ENCODE results near the gene NCS1. TPM values are rescaled to one million over a fixed set of nuclear protein-coding genes. Genes with fewer than 3 reads are reported as not detected.

NCS1 gene
- total RNA-seq, 2 experiments from 2014 or later, result 3.3 TPM

DNA sequence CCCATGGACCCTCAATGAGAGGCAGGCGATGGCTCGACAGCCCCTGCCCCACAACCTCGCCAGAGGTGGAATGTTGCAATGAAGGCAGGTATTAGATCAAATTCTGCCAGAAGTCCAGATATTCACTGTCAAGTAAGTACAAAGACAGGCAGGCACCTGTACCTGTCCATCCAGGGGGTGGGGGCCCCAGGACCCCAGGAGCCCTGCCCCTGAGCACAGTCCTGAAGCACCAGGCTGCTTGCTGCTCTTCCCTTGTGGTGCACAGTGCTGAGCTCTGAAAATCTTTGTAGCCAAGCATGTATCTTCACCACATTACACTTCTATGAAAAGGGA, 67.1 kb downstream of the NCS1 start:
- Mint-ChIP-seq H3K27ac (no peak overlapping the region), H3K9me3 (ENCODE audit: insufficient read depth) (no peaks in the 10 kb centered on the region), H3K4me1 (ENCODE audit: low read depth) (peaks cover 44% of the 10 kb centered on the region), H3K4me3 (no peak overlapping the region), H3K36me3 (ENCODE audit: low read depth) (no peaks in the 10 kb centered on the region), H3K27me3 (ENCODE audit: low read depth) (no peaks in the 10 kb centered on the region)
- DNase-seq, result no peak
- POLR2A ChIA-PET, result interaction anchor here (1.0 kb wide), 1 partner anchor 34 kb away, joined by 3 read pairs; no protein-coding TSS in a partner anchor
- no peak for ATAC-seq
- CTCF ChIA-PET, result interaction anchor here (1.6 to 7.5 kb wide), 2 partner anchors 10 to 132 kb away, joined by 6 to 81 read pairs; no protein-coding TSS in a partner anchor

DNA sequence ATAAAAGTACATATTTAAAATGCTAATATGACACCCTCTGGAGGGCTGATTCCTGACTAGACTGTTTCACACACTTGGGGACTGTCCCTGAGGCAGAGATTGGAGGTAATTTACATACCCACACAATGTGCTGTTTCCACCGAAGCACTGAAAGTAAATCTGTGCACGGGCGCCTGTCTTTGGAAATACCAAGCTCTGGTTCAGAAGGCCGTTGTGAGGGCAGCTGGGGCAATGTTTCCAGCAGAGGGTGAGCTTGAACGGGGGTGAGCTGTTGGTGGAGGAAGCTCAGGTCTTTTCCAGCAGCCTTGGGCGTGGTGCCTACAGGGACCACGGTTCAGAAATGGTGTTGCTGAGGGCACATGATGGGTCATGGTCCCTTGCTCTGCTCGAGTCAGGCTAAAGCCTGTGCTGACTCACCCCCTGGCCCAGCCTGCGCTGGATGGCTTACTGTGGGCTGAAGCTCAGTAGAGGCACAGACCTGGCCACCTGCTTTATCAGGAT, 67.6 kb downstream of the NCS1 start:
- ChIA-PET POLR2A (interaction anchor here (1.0 kb wide), 1 partner anchor 35 kb away, joined by 3 read pairs; no protein-coding TSS in a partner anchor), CTCF (interaction anchor here (1.3 to 7.5 kb wide), 3 partner anchors 9 to 133 kb away, joined by 4 to 81 read pairs (median 6); no protein-coding TSS in a partner anchor)
- Mint-ChIP-seq H3K4me1 (ENCODE audit: low read depth) (peaks cover 44% of the 10 kb centered on the region), H3K27me3 (ENCODE audit: low read depth) (no peaks in the 10 kb centered on the region), H3K27ac (no peak overlapping the region), H3K36me3 (ENCODE audit: low read depth) (no peaks in the 10 kb centered on the region), H3K4me3 (no peak overlapping the region), H3K9me3 (ENCODE audit: insufficient read depth) (no peaks in the 10 kb centered on the region)
- ATAC-seq (no peak), DNase-seq (peak; percentile 31)

DNA sequence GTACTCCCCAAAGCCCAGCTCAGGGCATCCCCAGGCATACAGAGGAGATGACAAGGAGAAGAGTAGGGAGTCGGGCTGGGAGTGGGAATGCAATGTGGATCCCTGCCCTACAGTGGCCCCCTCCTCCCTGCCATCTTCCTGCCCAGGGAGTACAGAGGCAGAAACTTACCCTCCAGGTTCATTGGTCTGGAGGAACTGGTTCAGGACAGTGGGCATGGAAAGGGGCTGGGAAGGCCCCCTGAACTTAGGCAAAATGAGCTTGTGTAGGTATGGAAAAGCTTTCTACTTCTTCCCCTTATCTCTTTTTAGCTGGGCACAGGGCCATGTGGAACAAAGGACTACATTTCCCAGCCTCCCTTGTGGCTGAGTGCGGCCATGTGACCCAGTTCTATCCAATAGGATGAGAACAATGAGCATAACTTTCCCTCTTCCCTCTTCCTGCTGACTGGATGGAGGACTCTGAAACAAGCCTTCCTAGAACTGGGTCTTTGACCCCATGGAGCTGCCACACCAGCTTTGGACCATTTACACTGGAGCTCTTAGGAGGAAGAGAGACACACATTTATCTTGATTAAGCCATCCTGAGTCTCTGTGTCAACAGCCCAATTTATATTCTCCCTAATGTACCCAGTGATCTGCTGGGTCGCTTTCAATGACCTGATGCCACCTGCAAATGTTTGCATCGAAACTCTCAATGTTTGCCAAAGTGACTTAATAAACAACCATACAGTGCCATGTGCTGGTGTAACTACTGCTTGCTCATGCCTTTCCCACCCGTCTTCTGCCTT, 68.4 kb downstream of the NCS1 start:
- H3K27me3 Mint-ChIP-seq (ENCODE audit: low read depth), result no peaks in the 10 kb centered on the region
- ChIA-PET CTCF (interaction anchor here (1.3 to 7.5 kb wide), 4 partner anchors 9 to 133 kb away, joined by 3 to 81 read pairs (median 5); no protein-coding TSS in a partner anchor), POLR2A (interaction anchor here (1.0 kb wide), 1 partner anchor 36 kb away, joined by 3 read pairs; no protein-coding TSS in a partner anchor)
- DNase-seq (peak; percentile 51), ATAC-seq (peak; percentile 35)
- H3K4me3 Mint-ChIP-seq, result no peak overlapping the region
- H3K36me3 Mint-ChIP-seq (ENCODE audit: low read depth), result no peaks in the 10 kb centered on the region
- no peaks in the 10 kb centered on the region for H3K9me3 Mint-ChIP-seq (ENCODE audit: insufficient read depth)
- no peak overlapping the region for H3K27ac Mint-ChIP-seq
- peaks cover 44% of the 10 kb centered on the region for H3K4me1 Mint-ChIP-seq (ENCODE audit: low read depth)

DNA sequence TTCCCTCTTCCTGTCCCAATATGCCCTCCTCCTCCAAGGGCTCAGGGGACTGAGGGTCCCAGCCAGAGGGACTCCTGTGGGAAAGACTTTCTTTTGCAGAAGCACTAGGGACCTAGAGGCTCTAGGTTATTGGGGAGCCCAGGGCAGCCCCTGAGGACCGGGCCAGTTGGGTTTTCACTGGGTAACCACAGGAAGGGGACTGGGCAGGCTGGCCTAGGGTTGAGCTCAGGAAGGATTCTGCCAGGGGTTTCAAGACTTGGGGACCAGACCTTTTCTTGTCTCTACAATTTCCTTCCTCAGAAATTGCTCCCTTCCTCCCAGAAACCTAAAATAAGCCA, 69.0 kb downstream of the NCS1 start:
- H3K27ac Mint-ChIP-seq, result no peak overlapping the region
- peaks cover 41% of the 10 kb centered on the region for H3K4me1 Mint-ChIP-seq (ENCODE audit: low read depth)
- H3K36me3 Mint-ChIP-seq (ENCODE audit: low read depth), result no peaks in the 10 kb centered on the region
- POLR2A ChIA-PET, result no interaction called here
- no peak for DNase-seq
- no peak for ATAC-seq
- H3K9me3 Mint-ChIP-seq (ENCODE audit: insufficient read depth), result no peaks in the 10 kb centered on the region
- CTCF ChIA-PET, result interaction anchor here (1.3 to 7.5 kb wide), 3 partner anchors 12 to 134 kb away, joined by 3 to 81 read pairs (median 4); no protein-coding TSS in a partner anchor
- no peak overlapping the region for H3K4me3 Mint-ChIP-seq
- no peaks in the 10 kb centered on the region for H3K27me3 Mint-ChIP-seq (ENCODE audit: low read depth)

DNA sequence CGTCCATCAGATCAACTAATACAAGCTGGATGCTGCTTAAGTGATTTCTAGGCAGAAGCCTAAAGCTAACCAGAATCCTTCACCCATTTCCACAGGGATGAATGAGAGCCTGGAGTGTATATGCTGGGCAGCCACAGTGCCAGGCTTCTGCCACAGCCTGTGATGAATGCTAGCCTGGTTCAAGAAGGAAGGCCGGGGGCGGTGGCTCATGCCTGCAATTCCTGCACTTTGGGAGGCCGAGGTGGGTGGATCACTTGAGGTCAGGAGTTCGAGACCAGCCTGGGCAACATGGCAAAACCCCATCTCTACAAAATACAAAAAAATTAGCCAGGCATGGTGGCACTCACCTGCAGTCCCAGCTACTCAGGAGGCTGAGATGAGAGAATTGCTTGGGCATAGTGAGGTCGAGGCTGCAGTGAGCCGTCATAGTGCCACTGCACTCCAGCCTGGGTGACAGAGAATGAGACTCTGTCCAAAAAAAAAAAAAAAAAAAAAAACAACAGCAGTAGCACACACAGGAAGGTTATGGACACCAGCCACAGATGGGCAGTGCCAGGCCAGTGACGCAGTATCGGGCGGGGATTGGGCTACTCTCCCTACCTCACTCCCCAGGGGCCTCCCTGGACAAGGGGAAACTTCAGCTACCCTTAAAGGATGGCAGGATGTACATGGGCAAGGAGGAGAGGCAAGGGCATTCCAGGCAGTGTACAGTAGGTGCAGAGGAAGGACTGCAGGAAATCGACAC, 70.2 kb downstream of the NCS1 start:
- no peaks in the 10 kb centered on the region for H3K36me3 Mint-ChIP-seq (ENCODE audit: low read depth)
- ATAC-seq (peak; percentile 3), DNase-seq (no peak)
- CTCF ChIA-PET, result interaction anchor here (0.7 to 7.5 kb wide), 8 partner anchors 10 to 504 kb away, joined by 3 to 81 read pairs (median 4); no protein-coding TSS in a partner anchor
- POLR2A ChIA-PET, result no interaction called here
- H3K27ac Mint-ChIP-seq, result peak overlapping the region; percentile 22
- no peaks in the 10 kb centered on the region for H3K9me3 Mint-ChIP-seq (ENCODE audit: insufficient read depth)
- peaks cover 37% of the 10 kb centered on the region for H3K4me1 Mint-ChIP-seq (ENCODE audit: low read depth)
- H3K4me3 Mint-ChIP-seq, result no peak overlapping the region
- H3K27me3 Mint-ChIP-seq (ENCODE audit: low read depth), result peaks cover 3% of the 10 kb centered on the region

DNA sequence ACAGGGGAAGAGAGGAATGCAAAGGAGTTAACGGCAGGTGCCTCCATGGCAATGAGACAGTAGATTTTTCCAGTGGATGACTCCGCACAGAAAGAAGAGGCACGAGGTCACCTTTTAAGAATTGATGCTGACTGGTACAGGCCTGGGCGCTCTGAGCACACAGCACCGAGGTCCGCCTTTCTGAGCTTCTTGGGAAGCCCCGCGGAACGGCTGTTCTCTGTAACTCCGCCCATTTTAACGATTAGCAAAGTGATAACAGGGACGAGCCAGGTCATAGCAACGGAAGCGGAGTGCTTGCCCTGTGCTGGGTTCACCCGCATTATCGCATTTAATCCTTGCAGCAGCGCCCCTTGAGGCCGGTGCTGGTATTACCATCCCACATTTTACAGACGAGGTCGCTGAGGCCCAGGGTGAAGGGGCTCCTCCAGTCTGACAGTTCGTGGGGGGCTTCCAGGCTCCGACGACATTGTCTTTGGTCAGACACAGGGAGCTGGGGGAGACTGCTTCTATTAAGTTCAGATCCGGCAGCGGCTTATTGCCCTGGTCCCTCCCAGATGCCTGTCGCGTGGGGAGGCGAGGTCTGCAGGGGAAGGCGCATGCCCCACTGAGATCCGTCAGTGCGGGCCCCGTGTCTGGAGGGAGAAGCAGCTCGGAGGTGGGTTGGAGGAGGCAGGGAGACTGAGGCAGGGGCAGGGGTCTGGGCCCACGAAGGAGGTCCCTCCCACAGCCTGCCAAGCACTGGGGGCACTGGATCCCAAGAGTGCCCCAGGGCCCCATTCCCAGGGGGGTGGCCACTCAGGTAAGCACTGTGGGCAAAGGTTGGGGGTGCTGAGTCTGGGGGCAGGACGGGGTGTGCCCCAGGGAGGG, 71.0 kb downstream of the NCS1 start:
- ChIA-PET CTCF (interaction anchor here (0.7 to 7.5 kb wide), 7 partner anchors 9 to 198 kb away, joined by 3 to 81 read pairs (median 5); no protein-coding TSS in a partner anchor), POLR2A (no interaction called here)
- H3K4me3 Mint-ChIP-seq, result peak overlapping the region; percentile 5
- DNase-seq (peak; percentile 86), ATAC-seq (peak; percentile 83)
- H3K36me3 Mint-ChIP-seq (ENCODE audit: low read depth), result no peaks in the 10 kb centered on the region
- H3K27ac Mint-ChIP-seq, result peak overlapping the region; percentile 22
- peaks cover 37% of the 10 kb centered on the region for H3K4me1 Mint-ChIP-seq (ENCODE audit: low read depth)
- no peaks in the 10 kb centered on the region for H3K9me3 Mint-ChIP-seq (ENCODE audit: insufficient read depth)
- peaks cover 3% of the 10 kb centered on the region for H3K27me3 Mint-ChIP-seq (ENCODE audit: low read depth)

DNA sequence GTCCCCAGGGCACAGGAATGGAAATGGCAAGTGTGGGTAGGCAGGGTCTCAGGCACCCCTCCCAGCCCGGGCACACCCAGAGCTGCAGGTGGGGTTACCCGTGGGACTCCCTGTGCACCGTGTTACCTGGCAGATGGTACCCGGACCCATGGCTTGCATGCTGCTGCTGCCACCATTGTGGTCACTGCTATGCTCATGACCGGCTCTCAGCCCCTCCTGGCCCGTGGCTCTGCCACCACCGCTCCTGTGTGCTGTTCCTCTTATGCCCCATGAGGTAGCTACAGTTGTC, 71.6 kb downstream of the NCS1 start:
- H3K36me3 Mint-ChIP-seq (ENCODE audit: low read depth), result no peaks in the 10 kb centered on the region
- peaks cover 37% of the 10 kb centered on the region for H3K4me1 Mint-ChIP-seq (ENCODE audit: low read depth)
- DNase-seq, result no peak
- H3K4me3 Mint-ChIP-seq, result no peak overlapping the region
- peaks cover 3% of the 10 kb centered on the region for H3K27me3 Mint-ChIP-seq (ENCODE audit: low read depth)
- no peaks in the 10 kb centered on the region for H3K9me3 Mint-ChIP-seq (ENCODE audit: insufficient read depth)
- ATAC-seq, result no peak
- ChIA-PET POLR2A (no interaction called here), CTCF (interaction anchor here (1.3 to 7.5 kb wide), 4 partner anchors 9 to 137 kb away, joined by 3 to 81 read pairs (median 8); no protein-coding TSS in a partner anchor)
- no peak overlapping the region for H3K27ac Mint-ChIP-seq

GRCh38 chr9:130244548-130245165, 72.5 kb downstream of the NCS1 start:
- H3K36me3 Mint-ChIP-seq (ENCODE audit: low read depth), result no peaks in the 10 kb centered on the region
- POLR2A ChIA-PET, result no interaction called here
- DNase-seq, result no peak
- H3K4me1 Mint-ChIP-seq (ENCODE audit: low read depth), result peaks cover 30% of the 10 kb centered on the region
- CTCF ChIA-PET, result interaction anchor here (1.3 to 7.5 kb wide), 4 partner anchors 15 to 137 kb away, joined by 3 to 81 read pairs (median 5); no protein-coding TSS in a partner anchor
- no peak for ATAC-seq
- no peak overlapping the region for H3K27ac Mint-ChIP-seq
- no peaks in the 10 kb centered on the region for H3K9me3 Mint-ChIP-seq (ENCODE audit: insufficient read depth)
- no peak overlapping the region for H3K4me3 Mint-ChIP-seq
- peaks cover 9% of the 10 kb centered on the region for H3K27me3 Mint-ChIP-seq (ENCODE audit: low read depth)

DNA sequence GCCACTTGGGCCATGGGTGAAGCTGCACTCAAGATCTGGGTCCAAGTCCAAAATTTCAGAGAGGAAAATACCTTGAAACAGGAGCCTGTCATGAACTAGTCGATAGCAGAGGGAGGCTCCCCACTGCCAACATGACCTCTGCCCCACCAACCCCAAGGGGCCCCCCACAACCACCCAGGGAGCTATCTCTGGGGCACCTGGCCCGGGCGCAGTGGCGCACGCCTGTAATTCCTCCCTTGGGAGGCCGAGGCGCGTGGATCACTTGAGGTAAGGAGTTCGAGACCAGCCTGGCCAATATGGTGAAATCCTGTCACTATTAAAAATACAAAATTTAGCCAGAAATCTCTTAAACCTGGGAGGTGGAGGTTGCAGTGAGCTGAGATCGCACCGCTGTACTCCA, 73.3 kb downstream of the NCS1 start:
- H3K27me3 Mint-ChIP-seq (ENCODE audit: low read depth), result peaks cover 15% of the 10 kb centered on the region
- DNase-seq, result no peak
- H3K4me1 Mint-ChIP-seq (ENCODE audit: low read depth), result peaks cover 22% of the 10 kb centered on the region
- no peak overlapping the region for H3K4me3 Mint-ChIP-seq
- CTCF ChIA-PET, result interaction anchor here (1.5 to 1.7 kb wide), 2 partner anchors 14 to 137 kb away, joined by 3 to 7 read pairs; no protein-coding TSS in a partner anchor
- no peaks in the 10 kb centered on the region for H3K36me3 Mint-ChIP-seq (ENCODE audit: low read depth)
- no peaks in the 10 kb centered on the region for H3K9me3 Mint-ChIP-seq (ENCODE audit: insufficient read depth)
- H3K27ac Mint-ChIP-seq, result no peak overlapping the region
- ATAC-seq, result no peak
- POLR2A ChIA-PET, result no interaction called here

DNA sequence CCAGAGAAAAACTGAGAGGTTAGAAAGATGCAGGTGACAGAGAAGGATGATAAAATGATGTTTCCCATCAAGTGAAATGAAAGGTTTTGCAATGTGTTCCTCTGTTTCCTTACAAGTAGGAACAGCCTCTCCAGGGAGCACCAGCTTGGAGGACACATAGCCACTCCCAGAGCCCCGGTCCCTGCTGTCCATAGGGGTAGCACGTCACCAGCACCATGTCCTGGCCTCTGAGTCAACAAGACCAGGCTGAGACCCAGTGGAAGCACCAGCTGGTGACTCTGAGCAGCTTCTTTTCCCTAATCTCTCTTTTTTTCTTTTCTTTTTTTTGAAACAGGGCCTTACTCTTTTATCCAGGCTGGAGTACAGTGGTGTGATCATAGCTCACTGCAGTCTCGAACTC, 73.9 kb downstream of the NCS1 start:
- Mint-ChIP-seq H3K36me3 (ENCODE audit: low read depth) (no peaks in the 10 kb centered on the region), H3K27me3 (ENCODE audit: low read depth) (peaks cover 18% of the 10 kb centered on the region), H3K27ac (no peak overlapping the region), H3K4me3 (no peak overlapping the region), H3K4me1 (ENCODE audit: low read depth) (peaks cover 15% of the 10 kb centered on the region), H3K9me3 (ENCODE audit: insufficient read depth) (no peaks in the 10 kb centered on the region)
- CTCF ChIA-PET, result interaction anchor here (0.9 to 1.7 kb wide), 4 partner anchors 13 to 520 kb away, joined by 3 to 7 read pairs (median 3); no protein-coding TSS in a partner anchor
- ATAC-seq, result no peak
- POLR2A ChIA-PET, result interaction anchor here (0.9 kb wide), 1 partner anchor 9 kb away, joined by 3 read pairs; no protein-coding TSS in a partner anchor
- DNase-seq, result no peak
